Coronary artery (tissue), 2 donors: Measurements from ENCODE around the gene WDR59.
"Not testable (repeated sequence)": the region's sequence is repeated elsewhere in the genome, so short reads cannot be mapped to it uniquely, and the experiment has no call there.

ENCODE experiments used
- DNase-seq: peaks from one replicate; pipeline ENCODE4 v3.0.0-alpha.2; 2017; ENCODE audit warnings: low spot score
- H3K27ac ChIP-seq, 2 donors: fragments of 200-600 bp; sonication (generic); one replicate each; pipeline ENCODE4 v1.5.1; 2016 to 2019
- H3K4me3 ChIP-seq: fragments of 200-600 bp; sonication (generic); 2 replicates; pipeline ENCODE4 v1.5.1; 2016; ENCODE audit warnings: mild to moderate bottlenecking, moderate library complexity
- TF ChIP-seq, protein P1 (sequence below): fragments of 200-600 bp; sonication (generic); IDR thresholded peaks from one replicate; pipeline ENCODE4 v1.5.1; 2019; ENCODE audit warnings: antibody characterized with exemption

The WDR59 gene

DNA sequence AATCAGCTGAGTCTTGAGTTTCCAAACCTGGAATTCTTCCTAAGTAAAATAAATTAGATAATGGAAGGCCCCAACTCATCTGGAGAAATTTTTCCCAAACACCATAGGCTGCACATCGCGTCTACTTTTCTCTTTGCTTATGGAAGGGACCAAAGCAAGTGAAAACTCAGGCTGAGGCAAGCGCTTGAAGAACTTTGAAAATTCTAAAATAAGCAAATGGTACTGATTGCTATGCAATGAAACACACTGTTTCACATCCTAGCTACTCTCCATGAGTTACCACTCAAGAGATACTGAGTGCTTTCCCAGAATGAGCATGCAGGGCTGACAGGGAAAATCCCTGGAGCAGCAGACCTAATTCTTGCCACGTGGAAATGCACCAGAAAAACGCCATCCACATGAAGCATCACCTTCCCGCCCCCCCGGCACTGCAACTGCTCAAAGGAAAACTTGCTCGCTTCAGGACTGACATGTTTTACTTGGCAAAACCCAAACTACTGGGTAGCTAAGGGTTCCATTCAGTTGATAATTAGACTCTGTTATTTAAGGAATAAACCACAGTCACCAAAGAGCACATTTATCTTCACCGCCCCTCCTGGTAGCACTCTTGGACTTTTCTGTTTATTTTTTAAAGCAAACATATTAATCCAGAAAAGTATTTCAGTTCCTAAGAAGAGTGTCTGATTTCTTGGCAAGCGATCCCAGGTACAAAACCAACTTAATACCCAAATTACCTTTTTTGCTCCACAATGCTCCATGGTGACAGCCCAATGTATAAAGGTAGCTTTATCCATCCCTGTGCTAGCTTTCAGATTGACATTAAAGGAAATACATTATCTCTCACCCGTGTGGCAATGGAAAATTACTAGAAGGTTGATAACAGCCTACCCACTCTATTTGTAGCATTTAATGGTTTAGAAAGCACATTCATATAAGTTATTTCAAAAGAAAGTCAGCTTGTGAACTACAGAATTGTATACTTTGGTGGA is 62.5 kb downstream of the WDR59 start:
- Histone ChIP-seq H3K4me3 (no peak overlapping the region), H3K27ac (no peak overlapping the region)
- TF ChIP-seq, protein P1, sequence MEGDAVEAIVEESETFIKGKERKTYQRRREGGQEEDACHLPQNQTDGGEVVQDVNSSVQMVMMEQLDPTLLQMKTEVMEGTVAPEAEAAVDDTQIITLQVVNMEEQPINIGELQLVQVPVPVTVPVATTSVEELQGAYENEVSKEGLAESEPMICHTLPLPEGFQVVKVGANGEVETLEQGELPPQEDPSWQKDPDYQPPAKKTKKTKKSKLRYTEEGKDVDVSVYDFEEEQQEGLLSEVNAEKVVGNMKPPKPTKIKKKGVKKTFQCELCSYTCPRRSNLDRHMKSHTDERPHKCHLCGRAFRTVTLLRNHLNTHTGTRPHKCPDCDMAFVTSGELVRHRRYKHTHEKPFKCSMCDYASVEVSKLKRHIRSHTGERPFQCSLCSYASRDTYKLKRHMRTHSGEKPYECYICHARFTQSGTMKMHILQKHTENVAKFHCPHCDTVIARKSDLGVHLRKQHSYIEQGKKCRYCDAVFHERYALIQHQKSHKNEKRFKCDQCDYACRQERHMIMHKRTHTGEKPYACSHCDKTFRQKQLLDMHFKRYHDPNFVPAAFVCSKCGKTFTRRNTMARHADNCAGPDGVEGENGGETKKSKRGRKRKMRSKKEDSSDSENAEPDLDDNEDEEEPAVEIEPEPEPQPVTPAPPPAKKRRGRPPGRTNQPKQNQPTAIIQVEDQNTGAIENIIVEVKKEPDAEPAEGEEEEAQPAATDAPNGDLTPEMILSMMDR, result no peak
- no peak for DNase-seq

DNA sequence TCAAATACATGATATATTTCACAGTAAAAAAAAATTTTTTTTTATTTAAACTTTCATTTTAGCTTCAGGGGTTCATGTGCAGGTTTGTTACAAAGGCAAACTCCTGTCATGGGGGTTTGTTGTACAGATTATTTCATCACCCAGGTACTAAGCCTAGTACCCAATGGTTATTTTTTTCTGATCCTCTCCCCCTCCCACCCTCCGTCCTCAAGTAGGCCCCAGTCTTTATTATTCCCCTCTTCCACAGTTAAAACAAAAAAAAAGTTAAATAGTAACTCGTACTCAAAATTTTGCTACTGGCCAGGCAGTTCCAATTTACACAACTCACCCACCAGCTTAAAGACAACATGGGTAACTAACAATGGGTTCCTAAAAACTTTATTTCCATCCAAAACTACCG is 63.9 kb downstream of the WDR59 start:
- H3K4me3 ChIP-seq, result no peak overlapping the region
- no peak overlapping the region for H3K27ac ChIP-seq
- no peak for DNase-seq
- TF ChIP-seq, protein P1, result no peak

DNA sequence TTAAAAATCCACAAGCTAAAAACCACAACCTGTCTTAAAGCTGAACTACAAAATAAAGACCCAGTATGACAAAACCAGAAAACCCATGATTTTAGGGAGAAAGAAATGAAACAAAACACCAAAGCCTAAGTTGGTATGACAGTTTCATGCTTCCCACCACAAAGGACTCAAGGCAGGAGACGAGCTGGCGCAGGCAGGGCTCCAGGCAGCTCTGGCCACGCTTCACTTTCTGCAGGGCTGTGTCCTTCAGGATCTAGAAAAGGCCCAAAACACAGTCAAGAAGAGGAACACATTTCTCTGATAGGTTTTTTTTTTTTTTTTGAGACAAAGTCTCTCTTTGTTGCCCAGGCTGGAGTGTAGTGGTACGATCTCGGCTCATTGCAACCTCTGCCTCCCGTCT is 75.3 kb downstream of the WDR59 start:
- H3K4me3 ChIP-seq, result no peak overlapping the region
- H3K27ac ChIP-seq, result no peak overlapping the region
- TF ChIP-seq, protein P1, result no peak
- no peak for DNase-seq

GRCh38 chr16:74908759-74909158 is 76.2 kb downstream of the WDR59 start:
- H3K4me3 ChIP-seq, DNase-seq, H3K27ac ChIP-seq: not testable (repeated sequence)

GRCh38 chr16:74903901-74904678 is 80.8 kb downstream of the WDR59 start:
- no peak for DNase-seq
- TF ChIP-seq, protein P1, result no peak
- no peak overlapping the region for H3K4me3 ChIP-seq
- no peak overlapping the region for H3K27ac ChIP-seq

- no peak overlapping the region for H3K27ac ChIP-seq
- TF ChIP-seq, protein P1, result no peak
- no peak overlapping the region for H3K4me3 ChIP-seq
- no peak for DNase-seq
Observed at GRCh38 chr16:74903120-74903519, 81.8 kb downstream of the WDR59 start.

GRCh38 chr16:74902161-74902560 is 82.8 kb downstream of the WDR59 start:
- H3K27ac ChIP-seq, result no peak overlapping the region
- DNase-seq, result no peak
- no peak overlapping the region for H3K4me3 ChIP-seq
- TF ChIP-seq, protein P1, result no peak
